HEK293 (cell line): Measurements from ENCODE around the gene ENO4.

Experiments used
- CTCF ChIP-seq: fragments of 450-650 bp; formaldehyde crosslinking; IDR thresholded peaks from 2 replicates; pipeline ENCODE4 v1.5.1; 2016; ENCODE audit warnings: missing biosample characterization, missing genetic modification characterization
- RBAK ChIP-seq: fragments of 450-650 bp; formaldehyde crosslinking; IDR thresholded peaks from 2 replicates; pipeline ENCODE4 v1.5.1; 2016; ENCODE audit warnings: missing biosample characterization, missing genetic modification characterization
- REPIN1 ChIP-seq: fragments of 450-650 bp; formaldehyde crosslinking; IDR thresholded peaks from 2 replicates; pipeline ENCODE4 v1.5.1; 2017; ENCODE audit warnings: missing biosample characterization, missing genetic modification characterization, low read depth
- ZBTB26 ChIP-seq: fragments of 450-650 bp; formaldehyde crosslinking; optimal IDR thresholded peaks from 2 replicates; pipeline ENCODE3; 2016; ENCODE audit warnings: missing biosample characterization, mild to moderate bottlenecking, missing genetic modification characterization
- ZNF416 ChIP-seq: fragments of 450-650 bp; formaldehyde crosslinking; IDR thresholded peaks from 2 replicates; pipeline ENCODE4 v1.5.1; 2016; ENCODE audit warnings: missing biosample characterization, missing genetic modification characterization
- ZNF510 ChIP-seq: fragments of 450-650 bp; formaldehyde crosslinking; IDR thresholded peaks from 2 replicates; pipeline ENCODE4 v1.5.1; 2018; ENCODE audit warnings: mild to moderate bottlenecking, missing genetic modification characterization, missing biosample characterization; ENCODE audit not compliant: insufficient replicate concordance
- ZNF830 ChIP-seq: fragments of 450-650 bp; IDR thresholded peaks from 2 replicates; pipeline ENCODE4 v1.5.0; 2018; ENCODE audit warnings: missing biosample characterization, missing genetic modification characterization, low read depth, mild to moderate bottlenecking, moderate library complexity
- TF ChIP-seq, protein P1 (sequence below): fragments of 450-650 bp; formaldehyde crosslinking; IDR thresholded peaks from 2 replicates; pipeline ENCODE4 v1.5.1; 2016; ENCODE audit warnings: missing biosample characterization, missing genetic modification characterization
- TF ChIP-seq, protein P2 (sequence below): fragments of 450-650 bp; formaldehyde crosslinking; IDR thresholded peaks from 2 replicates; pipeline ENCODE4 v1.5.1; 2016; ENCODE audit warnings: missing biosample characterization, missing genetic modification characterization
- TF ChIP-seq, protein P3 (sequence below): fragments of 450-650 bp; formaldehyde crosslinking; IDR thresholded peaks from 2 replicates; pipeline ENCODE4 v1.5.1; 2016; ENCODE audit warnings: missing biosample characterization, missing genetic modification characterization

GRCh38 chr10:116889066-116889465, 39.8 kb downstream of the ENO4 start:
- TF ChIP-seq ZBTB26 (tag by site-specific recombination) (no peak), ZNF830 (tag by site-specific recombination) (no peak), CTCF (tag by site-specific recombination) (no peak), ZNF416 (tag by site-specific recombination) (no peak), RBAK (tag by site-specific recombination) (no peak), ZNF510 (tag by site-specific recombination) (no peak), REPIN1 (tag by site-specific recombination) (no peak)
- TF ChIP-seq, protein P1, sequence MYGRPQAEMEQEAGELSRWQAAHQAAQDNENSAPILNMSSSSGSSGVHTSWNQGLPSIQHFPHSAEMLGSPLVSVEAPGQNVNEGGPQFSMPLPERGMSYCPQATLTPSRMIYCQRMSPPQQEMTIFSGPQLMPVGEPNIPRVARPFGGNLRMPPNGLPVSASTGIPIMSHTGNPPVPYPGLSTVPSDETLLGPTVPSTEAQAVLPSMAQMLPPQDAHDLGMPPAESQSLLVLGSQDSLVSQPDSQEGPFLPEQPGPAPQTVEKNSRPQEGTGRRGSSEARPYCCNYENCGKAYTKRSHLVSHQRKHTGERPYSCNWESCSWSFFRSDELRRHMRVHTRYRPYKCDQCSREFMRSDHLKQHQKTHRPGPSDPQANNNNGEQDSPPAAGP (tag by site-specific recombination), result no peak
- TF ChIP-seq, protein P2, sequence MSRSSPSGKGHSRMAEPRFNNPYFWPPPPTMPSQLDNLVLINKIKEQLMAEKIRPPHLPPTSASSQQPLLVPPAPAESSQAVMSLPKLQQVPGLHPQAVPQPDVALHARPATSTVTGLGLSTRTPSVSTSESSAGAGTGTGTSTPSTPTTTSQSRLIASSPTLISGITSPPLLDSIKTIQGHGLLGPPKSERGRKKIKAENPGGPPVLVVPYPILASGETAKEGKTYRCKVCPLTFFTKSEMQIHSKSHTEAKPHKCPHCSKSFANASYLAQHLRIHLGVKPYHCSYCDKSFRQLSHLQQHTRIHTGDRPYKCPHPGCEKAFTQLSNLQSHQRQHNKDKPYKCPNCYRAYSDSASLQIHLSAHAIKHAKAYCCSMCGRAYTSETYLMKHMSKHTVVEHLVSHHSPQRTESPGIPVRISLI (tag by site-specific recombination), result no peak
- TF ChIP-seq, protein P3, sequence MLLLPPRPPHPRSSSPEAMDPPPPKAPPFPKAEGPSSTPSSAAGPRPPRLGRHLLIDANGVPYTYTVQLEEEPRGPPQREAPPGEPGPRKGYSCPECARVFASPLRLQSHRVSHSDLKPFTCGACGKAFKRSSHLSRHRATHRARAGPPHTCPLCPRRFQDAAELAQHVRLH (tag by site-specific recombination), result no peak
